Measurements from ENCODE around the gene DYNLT2. TPM values are rescaled to one million over a fixed set of nuclear protein-coding genes. Genes with fewer than 3 reads are reported as not detected.

Gene DYNLT2
- total RNA-seq, 4 donors from 2014 or later, result 2.2 to 8.4 (median 5.4) TPM

DNA sequence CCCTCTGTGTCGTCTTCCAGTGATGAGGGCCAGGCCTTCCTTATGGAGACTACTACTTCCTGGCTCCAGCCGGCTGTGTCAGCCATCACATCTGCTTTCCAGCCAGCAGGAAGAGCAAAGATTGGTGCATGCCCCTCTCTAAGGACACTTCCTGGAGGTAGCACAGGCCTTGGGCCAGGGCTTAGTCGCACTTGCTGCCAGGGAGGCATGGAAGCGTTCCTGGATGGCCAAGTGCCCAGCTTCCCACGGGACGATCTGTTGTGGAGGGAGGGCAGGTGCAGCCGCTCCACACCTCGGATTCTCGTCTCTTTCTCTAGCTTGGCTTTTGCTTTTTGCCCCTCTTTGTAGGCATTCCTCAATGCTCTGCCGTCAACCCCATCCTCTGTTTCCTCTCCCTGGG lies 11.9 kb upstream of the DYNLT2 start:
- peaks cover 0 to 95% (median 6%) of the 10 kb centered on the region in 3 donors for H3K36me3 ChIP-seq
- no peaks in the 10 kb centered on the region for H3K9me3 ChIP-seq
- WGBS, 2 donors, result 76 to 80% methylated on average over 10 of the region's 10 CpGs
- H3K4me1 ChIP-seq, result no peaks in the 10 kb centered on the region
- no peaks in the 10 kb centered on the region for H3K27me3 ChIP-seq
- H3K27ac ChIP-seq, result no peak overlapping the region
- H3K4me3 ChIP-seq, result no peak overlapping the region
- no peak for TF ChIP-seq EP300 (IDR thresholded peaks at IDR 0.05)
- TF ChIP-seq POLR2A (IDR thresholded peaks at IDR 0.05), result no peak
- TF ChIP-seq, protein P1, sequence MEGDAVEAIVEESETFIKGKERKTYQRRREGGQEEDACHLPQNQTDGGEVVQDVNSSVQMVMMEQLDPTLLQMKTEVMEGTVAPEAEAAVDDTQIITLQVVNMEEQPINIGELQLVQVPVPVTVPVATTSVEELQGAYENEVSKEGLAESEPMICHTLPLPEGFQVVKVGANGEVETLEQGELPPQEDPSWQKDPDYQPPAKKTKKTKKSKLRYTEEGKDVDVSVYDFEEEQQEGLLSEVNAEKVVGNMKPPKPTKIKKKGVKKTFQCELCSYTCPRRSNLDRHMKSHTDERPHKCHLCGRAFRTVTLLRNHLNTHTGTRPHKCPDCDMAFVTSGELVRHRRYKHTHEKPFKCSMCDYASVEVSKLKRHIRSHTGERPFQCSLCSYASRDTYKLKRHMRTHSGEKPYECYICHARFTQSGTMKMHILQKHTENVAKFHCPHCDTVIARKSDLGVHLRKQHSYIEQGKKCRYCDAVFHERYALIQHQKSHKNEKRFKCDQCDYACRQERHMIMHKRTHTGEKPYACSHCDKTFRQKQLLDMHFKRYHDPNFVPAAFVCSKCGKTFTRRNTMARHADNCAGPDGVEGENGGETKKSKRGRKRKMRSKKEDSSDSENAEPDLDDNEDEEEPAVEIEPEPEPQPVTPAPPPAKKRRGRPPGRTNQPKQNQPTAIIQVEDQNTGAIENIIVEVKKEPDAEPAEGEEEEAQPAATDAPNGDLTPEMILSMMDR (IDR thresholded peaks at IDR 0.05), result no peak
- no peak for DNase-seq (ENCODE audit: low spot score in 2 of 2)

GRCh38 chr6:169755162-169755561 lies 3.8 kb upstream of the DYNLT2 start:
- Histone ChIP-seq H3K27me3 (no peaks in the 10 kb centered on the region), H3K27ac (no peak overlapping the region), H3K4me3 (no peak overlapping the region), H3K4me1 (peaks cover 0 to 22% (median 5%) of the 10 kb centered on the region in 4 donors), H3K9me3 (no peaks in the 10 kb centered on the region), H3K36me3 (peaks cover 0 to 42% (median 6%) of the 10 kb centered on the region in 3 donors)
- WGBS, 2 donors, result 85 to 89% methylated on average over 6 of the region's 6 CpGs
- no peak for DNase-seq (ENCODE audit: low spot score in 2 of 2)
- TF ChIP-seq EP300 (IDR thresholded peaks at IDR 0.05), result no peak
- no peak for TF ChIP-seq POLR2A (IDR thresholded peaks at IDR 0.05)
- TF ChIP-seq, protein P1 (IDR thresholded peaks at IDR 0.05), result no peak

- no peak for DNase-seq (ENCODE audit: low spot score in 2 of 2)
- no peaks in the 10 kb centered on the region for H3K27me3 ChIP-seq
- H3K4me1 ChIP-seq, result peaks cover 0 to 32% (median 5%) of the 10 kb centered on the region in 4 donors
- H3K27ac ChIP-seq, result peak overlapping the region; percentile 78 to 99 (median 97)
- WGBS, 2 donors, result 2 to 4% methylated on average over 19 of the region's 19 CpGs
- H3K4me3 ChIP-seq, result peak overlapping the region; percentile 57 to 96 (median 90)
- TF ChIP-seq POLR2A (IDR thresholded peaks at IDR 0.05) (no peak), EP300 (IDR thresholded peaks at IDR 0.05) (no peak)
- TF ChIP-seq, protein P1 (IDR thresholded peaks at IDR 0.05), result no peak
- peaks cover 0 to 13% (median 0%) of the 10 kb centered on the region in 3 donors for H3K36me3 ChIP-seq
- H3K9me3 ChIP-seq, result peaks cover 0 to under 1% (median 0%) of the 10 kb centered on the region in 4 donors
Observed at GRCh38 chr6:169752074-169752623, 777 bp upstream of the DYNLT2 start.

DNA sequence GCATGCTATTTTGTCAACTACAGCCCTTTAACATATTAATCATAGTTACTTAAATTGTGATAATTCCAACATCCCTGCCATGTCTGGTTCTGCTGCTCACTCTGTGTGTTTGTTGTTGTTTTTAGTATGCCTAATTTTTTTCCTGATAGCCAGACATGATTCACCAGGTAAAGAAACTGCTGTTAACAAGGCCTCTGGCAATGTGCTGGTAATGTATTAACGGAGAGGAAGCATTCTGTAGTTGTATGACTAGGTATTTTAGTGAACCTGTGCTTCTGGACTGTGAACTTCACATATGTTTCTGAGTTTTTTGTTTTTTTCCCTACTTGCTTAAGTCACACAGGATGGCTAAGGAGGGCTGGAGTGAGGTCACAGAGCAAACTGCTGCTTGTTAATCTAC lies 4.8 kb downstream of the DYNLT2 start:
- DNase-seq (ENCODE audit: low spot score in 2 of 2), result no peak
- no peak overlapping the region for H3K27ac ChIP-seq
- no peak overlapping the region for H3K4me3 ChIP-seq
- TF ChIP-seq, protein P1 (IDR thresholded peaks at IDR 0.05), result no peak
- no peak for TF ChIP-seq POLR2A (IDR thresholded peaks at IDR 0.05)
- TF ChIP-seq EP300 (IDR thresholded peaks at IDR 0.05), result no peak
- no peaks in the 10 kb centered on the region for H3K27me3 ChIP-seq
- no peaks in the 10 kb centered on the region for H3K36me3 ChIP-seq
- peaks cover 0 to 20% (median 2%) of the 10 kb centered on the region in 4 donors for H3K9me3 ChIP-seq
- 84 to 95% methylated on average over 1 of the region's 1 CpG for WGBS, 2 donors
- H3K4me1 ChIP-seq, result peaks cover 0 to 19% (median 3%) of the 10 kb centered on the region in 4 donors

- 90 to 92% methylated on average over 3 of the region's 3 CpGs for WGBS, 2 donors
- H3K4me3 ChIP-seq, result no peak overlapping the region
Observed at GRCh38 chr6:169745405-169745804, 6.0 kb downstream of the DYNLT2 start.

More at GRCh38 chr6:169745405-169745804, 6.0 kb downstream of the DYNLT2 start:
- H3K36me3 ChIP-seq, result no peaks in the 10 kb centered on the region
- H3K4me1 ChIP-seq, result peaks cover 0 to 13% (median 1%) of the 10 kb centered on the region in 4 donors
- TF ChIP-seq, protein P1 (IDR thresholded peaks at IDR 0.05), result no peak
- TF ChIP-seq EP300 (IDR thresholded peaks at IDR 0.05), result no peak
- no peak for TF ChIP-seq POLR2A (IDR thresholded peaks at IDR 0.05)
- H3K9me3 ChIP-seq, result peaks cover 0 to 20% (median 2%) of the 10 kb centered on the region in 4 donors
- no peak overlapping the region for H3K27ac ChIP-seq
- no peaks in the 10 kb centered on the region for H3K27me3 ChIP-seq
- no peak for DNase-seq (ENCODE audit: low spot score in 2 of 2)

Data from tibial nerve (tissue), 4 donors.